ENCODE results near the gene AMT. TPM values are rescaled to one million over a fixed set of nuclear protein-coding genes. Genes with fewer than 3 reads are reported as not detected.

The AMT gene
- total RNA-seq, 4 donors from 2014 or later, result 3.5 to 7.9 (median 5.9) TPM

- no peak overlapping the region for H3K27ac ChIP-seq
- no peak for DNase-seq
- H3K27me3 ChIP-seq, result no peaks in the 10 kb centered on the region
- H3K36me3 ChIP-seq, result peaks cover 17 to 23% of the 10 kb centered on the region in 2 donors
- peaks cover 4 to 21% of the 10 kb centered on the region in 2 donors for H3K4me1 ChIP-seq
- TF ChIP-seq POLR2A (IDR thresholded peaks at IDR 0.05) (no peak), CTCF (IDR thresholded peaks at IDR 0.05) (no peak)
- intact Hi-C loops (cut with DNase I), result no loop called here
- H3K9me3 ChIP-seq, result no peaks in the 10 kb centered on the region
- WGBS, 2 donors, result 100% methylated on average over 1 of the region's 1 CpG
- no peak overlapping the region for H3K4me3 ChIP-seq (replicated peaks in 1 of 3)
Measured at GRCh38 chr3:49377483-49377882, 44.8 kb downstream of the AMT start.

GRCh38 chr3:49371946-49372345 lies 50.3 kb downstream of the AMT start:
- DNase-seq, result no peak
- no peaks in the 10 kb centered on the region for H3K27me3 ChIP-seq
- no peak overlapping the region for H3K27ac ChIP-seq
- intact Hi-C loops (cut with DNase I), result no loop called here
- H3K4me3 ChIP-seq (replicated peaks in 1 of 3), result no peak overlapping the region
- H3K9me3 ChIP-seq, result no peaks in the 10 kb centered on the region
- H3K36me3 ChIP-seq, result peaks cover 33 to 36% of the 10 kb centered on the region in 2 donors
- peaks cover 0 to 7% of the 10 kb centered on the region in 2 donors for H3K4me1 ChIP-seq
- no peak for TF ChIP-seq POLR2A (IDR thresholded peaks at IDR 0.05)
- TF ChIP-seq CTCF (IDR thresholded peaks at IDR 0.05), result no peak

DNA sequence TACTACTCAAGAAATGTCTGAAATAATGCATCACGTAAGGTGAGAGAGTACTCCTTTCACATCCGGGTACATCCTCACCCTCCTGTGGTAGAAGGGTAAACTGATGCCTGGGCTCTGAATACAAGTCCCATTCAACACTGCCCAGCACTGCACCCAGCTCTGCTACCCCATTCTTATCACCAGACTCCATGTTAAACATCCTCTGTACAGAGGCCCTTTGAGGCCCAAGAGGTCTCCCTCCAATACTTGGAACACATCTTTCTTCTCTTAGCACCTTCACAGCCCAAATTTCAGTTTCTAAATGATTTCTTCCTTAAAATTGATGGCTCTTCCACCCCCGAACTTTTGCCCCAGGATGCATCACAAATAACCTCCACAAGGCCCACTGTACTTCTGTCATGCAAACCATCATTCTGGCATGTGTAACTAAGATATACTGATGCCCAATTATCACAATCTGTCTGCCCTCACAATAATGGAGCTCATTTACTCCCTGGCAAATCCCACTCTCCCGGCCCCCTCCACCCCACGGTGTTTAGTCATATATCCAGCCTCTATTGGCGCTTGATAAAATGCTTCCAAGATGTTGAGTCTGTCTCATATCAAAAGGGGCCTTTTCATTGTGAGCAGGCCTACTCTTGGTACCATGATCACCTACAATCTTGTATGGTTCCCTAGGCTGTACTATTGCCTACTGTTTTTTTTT lies 51.5 kb downstream of the AMT start:
- TF ChIP-seq POLR2A (IDR thresholded peaks at IDR 0.05) (no peak), CTCF (IDR thresholded peaks at IDR 0.05) (no peak)
- no peak for DNase-seq
- Histone ChIP-seq H3K27me3 (no peaks in the 10 kb centered on the region), H3K4me1 (peaks cover 0 to 5% of the 10 kb centered on the region in 2 donors), H3K4me3 (replicated peaks in 1 of 3) (no peak overlapping the region), H3K27ac (no peak overlapping the region), H3K9me3 (no peaks in the 10 kb centered on the region), H3K36me3 (peaks cover 39 to 44% of the 10 kb centered on the region in 2 donors)
- WGBS, 2 donors, result 91 to 96% methylated on average over 6 of the region's 6 CpGs
- intact Hi-C loops (cut with DNase I), result no loop called here

Small RNA genes within 50 kb of the gene (small RNA-seq; reads per million reads assigned to genes)
- gene RNA5SP130, result not detected

Other genes starting within 250 kb of the AMT start
- 1 to 10 TPM; 2.8 to 6.2 (median 3.8) TPM for gene C3orf62, start 145.2 kb downstream of the AMT start, total RNA-seq
- gene USP4, start 82.4 kb downstream of the AMT start, total RNA-seq, result 10 to 100 TPM; 19.8 to 32.6 (median 28.5) TPM
- 100 to 1,000 TPM; 161 to 398 (median 226) TPM for gene GPX1, start 64.1 kb downstream of the AMT start, total RNA-seq
- 100 to 1,000 TPM; 437 to 789 (median 587) TPM for gene RHOA, start 10.5 kb downstream of the AMT start, total RNA-seq
- gene TCTA, start 10.1 kb downstream of the AMT start, total RNA-seq, result 100 to 1,000 TPM in 2 of 4 donors, 10 to 100 TPM in 2; 50.4 to 177 (median 94.8) TPM
- gene NICN1, start 6.9 kb upstream of the AMT start, total RNA-seq, result 10 to 100 TPM; 10.7 to 20.9 (median 16.7) TPM
- gene DAG1, start 47.8 kb upstream of the AMT start, total RNA-seq, result 10 to 100 TPM; 55.1 to 86.7 (median 79.6) TPM
- gene BSN, start 132.0 kb upstream of the AMT start, total RNA-seq, result 1 to 10 TPM in 2 of 4 donors, under 1 TPM in 2; 0.56 to 1.8 (median 0.99) TPM

Data from thyroid gland (tissue), 4 donors.